ENCODE data around the gene GLMP.

Gene GLMP

GRCh38 chr1:156308078-156308477 lies 12.6 kb upstream of the GLMP start:
- no peak overlapping the region for H3K27ac ChIP-seq (ENCODE audit: low read depth, low read length)
- H3K36me3 ChIP-seq (ENCODE audit: control insufficient read depth, insufficient read depth, low read length) = peaks cover 24% of the 10 kb centered on the region
- no peak overlapping the region for H3K4me3 ChIP-seq (ENCODE audit: low read length)

GRCh38 chr1:156305215-156305614 lies 9.7 kb upstream of the GLMP start:
- Histone ChIP-seq H3K36me3 (ENCODE audit: control insufficient read depth, insufficient read depth, low read length) (peaks cover 9% of the 10 kb centered on the region), H3K9ac (ENCODE audit: low read length) (no peak overlapping the region), H3K4me1 (ENCODE audit: control insufficient read depth, insufficient read depth, low read length) (no peaks in the 10 kb centered on the region), H3K4me3 (ENCODE audit: low read length) (no peak overlapping the region), H3K27me3 (ENCODE audit: control insufficient read depth, insufficient read depth, low read length) (no peaks in the 10 kb centered on the region), H3K27ac (ENCODE audit: low read depth, low read length) (no peak overlapping the region)

More at GRCh38 chr1:156308078-156308477, 12.6 kb upstream of the GLMP start:
- H3K4me1 ChIP-seq (ENCODE audit: control insufficient read depth, insufficient read depth, low read length) = no peaks in the 10 kb centered on the region
- H3K9ac ChIP-seq (ENCODE audit: low read length) = no peak overlapping the region
- no peaks in the 10 kb centered on the region for H3K27me3 ChIP-seq (ENCODE audit: control insufficient read depth, insufficient read depth, low read length)

DNA sequence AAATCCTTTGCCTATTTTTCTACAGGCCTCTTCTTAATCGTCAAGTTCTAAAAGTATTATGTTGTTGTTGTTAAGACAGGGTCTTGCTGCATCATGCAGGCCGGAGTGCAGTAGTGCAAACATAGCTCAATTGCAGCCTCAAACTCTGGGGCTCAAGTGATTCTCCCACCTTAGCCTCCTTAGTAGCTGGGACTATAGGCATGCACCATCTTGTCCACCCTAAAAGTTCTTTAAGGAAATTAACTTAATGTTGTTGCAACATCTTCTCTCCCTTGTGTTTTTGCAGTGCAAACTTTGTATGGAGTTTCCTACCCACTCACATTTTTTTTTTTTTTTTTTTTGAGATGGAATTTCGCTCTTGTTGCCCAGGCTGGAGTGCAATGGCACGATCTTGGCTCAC lies 7.8 kb upstream of the GLMP start:
- Histone ChIP-seq H3K9ac (ENCODE audit: low read length) (no peak overlapping the region), H3K4me1 (ENCODE audit: control insufficient read depth, insufficient read depth, low read length) (no peaks in the 10 kb centered on the region), H3K36me3 (ENCODE audit: control insufficient read depth, insufficient read depth, low read length) (no peaks in the 10 kb centered on the region), H3K4me3 (ENCODE audit: low read length) (no peak overlapping the region), H3K27ac (ENCODE audit: low read depth, low read length) (no peak overlapping the region), H3K27me3 (ENCODE audit: control insufficient read depth, insufficient read depth, low read length) (no peaks in the 10 kb centered on the region)

DNA sequence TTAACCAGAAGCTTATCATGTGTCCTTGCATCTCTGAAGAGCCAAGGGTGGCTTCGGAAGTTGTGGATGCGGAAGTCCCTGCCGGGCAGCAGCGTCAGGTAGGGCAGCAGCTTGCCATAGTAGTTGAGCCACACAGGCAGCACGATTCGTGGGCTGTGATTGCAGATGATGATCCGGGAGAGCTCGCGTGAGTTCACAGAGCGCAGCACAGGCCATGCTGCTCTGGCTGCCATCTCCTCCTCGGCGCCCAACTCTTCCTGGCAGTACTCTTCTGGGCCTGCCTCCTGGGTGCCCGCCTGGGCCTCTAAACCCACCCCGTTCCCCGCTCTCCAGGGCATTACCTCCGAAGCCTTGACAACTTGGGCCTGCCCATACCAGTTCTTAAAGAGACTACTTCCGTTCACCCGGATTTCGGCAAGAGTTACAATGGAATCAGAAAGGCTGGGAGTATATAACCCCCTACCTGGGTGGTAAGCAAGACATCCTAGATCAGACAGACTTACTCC lies 3.4 kb upstream of the GLMP start, which contains the start of gene VHLL:
TSS of gene VHLL (minus strand) at position 456 of the 506 bp plus-strand sequence. CDS start at position 338, 118 bp downstream.
- no peak within 1 kb of the TSS for H3K9ac ChIP-seq (ENCODE audit: low read length)
- H3K27ac ChIP-seq (ENCODE audit: low read depth, low read length) = no peak within 1 kb of the TSS
- H3K27me3 ChIP-seq (ENCODE audit: control insufficient read depth, insufficient read depth, low read length) = no peaks in the 10 kb centered on the region
- H3K36me3 ChIP-seq (ENCODE audit: control insufficient read depth, insufficient read depth, low read length) = no peaks in the 10 kb centered on the region
- H3K4me3 ChIP-seq (ENCODE audit: low read length) = no peak within 1 kb of the TSS
- peaks cover 7% of the 10 kb centered on the region for H3K4me1 ChIP-seq (ENCODE audit: control insufficient read depth, insufficient read depth, low read length)

DNA sequence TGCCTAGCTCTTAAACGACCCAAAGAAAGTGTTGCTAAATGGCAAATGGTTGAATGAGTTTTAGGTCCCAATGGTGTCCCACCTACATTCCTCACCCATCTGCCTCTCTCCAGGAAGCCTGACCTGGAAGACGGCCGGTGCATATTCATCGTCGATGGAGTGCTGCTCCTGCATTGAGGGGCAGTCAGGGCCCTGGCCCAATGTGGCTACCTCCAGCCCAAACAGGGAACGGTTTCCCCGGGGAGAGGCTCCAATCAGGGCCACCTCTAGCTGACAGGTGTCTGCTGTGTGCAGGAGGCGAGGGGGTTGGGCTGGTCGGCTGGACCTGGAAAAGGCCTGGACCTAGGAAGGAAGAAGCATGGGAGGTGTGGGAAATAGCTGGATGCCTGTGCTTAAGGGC lies 1.6 kb downstream of the GLMP start:
- Histone ChIP-seq H3K4me3 (ENCODE audit: low read length) (no peak overlapping the region), H3K36me3 (ENCODE audit: control insufficient read depth, insufficient read depth, low read length) (no peaks in the 10 kb centered on the region), H3K27ac (ENCODE audit: low read depth, low read length) (no peak overlapping the region), H3K27me3 (ENCODE audit: control insufficient read depth, insufficient read depth, low read length) (no peaks in the 10 kb centered on the region), H3K9ac (ENCODE audit: low read length) (no peak overlapping the region), H3K4me1 (ENCODE audit: control insufficient read depth, insufficient read depth, low read length) (peaks cover 11% of the 10 kb centered on the region)

DNA sequence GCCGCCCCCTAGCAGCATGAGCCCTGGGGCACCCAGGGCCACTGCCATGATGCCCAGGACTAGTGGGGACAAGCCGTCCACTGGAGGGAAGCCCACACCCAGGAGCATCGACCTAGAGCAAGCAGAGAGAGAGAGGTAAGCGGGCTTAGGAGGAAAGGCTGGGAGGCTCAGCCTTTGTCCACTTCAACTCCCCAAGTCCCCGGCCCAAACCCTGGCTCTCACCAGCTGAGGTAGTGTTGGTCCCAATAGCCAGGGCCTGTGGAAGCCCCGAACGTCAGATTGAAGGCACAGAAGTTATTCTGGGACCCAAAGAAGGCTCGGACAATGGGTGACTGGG lies 2.4 kb downstream of the GLMP start:
- Histone ChIP-seq H3K4me1 (ENCODE audit: control insufficient read depth, insufficient read depth, low read length) (peaks cover 11% of the 10 kb centered on the region), H3K27me3 (ENCODE audit: control insufficient read depth, insufficient read depth, low read length) (no peaks in the 10 kb centered on the region), H3K36me3 (ENCODE audit: control insufficient read depth, insufficient read depth, low read length) (no peaks in the 10 kb centered on the region), H3K9ac (ENCODE audit: low read length) (no peak overlapping the region), H3K4me3 (ENCODE audit: low read length) (no peak overlapping the region), H3K27ac (ENCODE audit: low read depth, low read length) (no peak overlapping the region)

- peaks cover 11% of the 10 kb centered on the region for H3K4me1 ChIP-seq (ENCODE audit: control insufficient read depth, insufficient read depth, low read length)
- H3K27ac ChIP-seq (ENCODE audit: low read depth, low read length) = peak overlapping the region; percentile 77
- no peaks in the 10 kb centered on the region for H3K27me3 ChIP-seq (ENCODE audit: control insufficient read depth, insufficient read depth, low read length)
- peak overlapping the region; percentile 39 for H3K9ac ChIP-seq (ENCODE audit: low read length)
- no peaks in the 10 kb centered on the region for H3K36me3 ChIP-seq (ENCODE audit: control insufficient read depth, insufficient read depth, low read length)
- peak overlapping the region; percentile 69 for H3K4me3 ChIP-seq (ENCODE audit: low read length)
These were observed 4.0 kb downstream of the GLMP start for GRCh38 chr1:156291226-156292061.

- H3K4me1 ChIP-seq (ENCODE audit: control insufficient read depth, insufficient read depth, low read length) = peaks cover 7% of the 10 kb centered on the region
- H3K27ac ChIP-seq (ENCODE audit: low read depth, low read length) = no peak overlapping the region
- H3K36me3 ChIP-seq (ENCODE audit: control insufficient read depth, insufficient read depth, low read length) = no peaks in the 10 kb centered on the region
- H3K27me3 ChIP-seq (ENCODE audit: control insufficient read depth, insufficient read depth, low read length) = no peaks in the 10 kb centered on the region
- H3K9ac ChIP-seq (ENCODE audit: low read length) = no peak overlapping the region
- no peak overlapping the region for H3K4me3 ChIP-seq (ENCODE audit: low read length)
These were observed 5.6 kb downstream of the GLMP start for GRCh38 chr1:156289857-156290256.

DNA sequence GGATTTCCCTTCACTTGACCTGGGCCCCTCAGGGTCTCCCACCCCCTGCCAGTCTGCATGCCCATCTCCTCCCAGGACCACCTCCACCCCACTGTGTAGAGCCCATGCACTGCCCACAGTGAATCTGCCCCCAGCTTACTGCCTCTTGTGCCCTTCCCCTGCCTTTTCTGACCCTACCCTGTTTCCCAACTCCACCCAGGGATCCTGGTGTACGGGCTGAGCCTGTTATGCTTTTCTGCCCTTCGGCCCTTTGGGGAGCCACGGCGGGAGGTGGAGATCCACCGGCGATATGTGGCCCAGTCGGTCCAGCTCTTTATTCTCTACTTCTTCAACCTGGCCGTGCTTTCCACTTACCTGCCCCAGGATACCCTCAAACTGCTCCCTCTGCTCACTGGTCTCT lies 9.4 kb downstream of the GLMP start:
- Histone ChIP-seq H3K4me3 (ENCODE audit: low read length) (no peak overlapping the region), H3K27me3 (ENCODE audit: control insufficient read depth, insufficient read depth, low read length) (no peaks in the 10 kb centered on the region), H3K36me3 (ENCODE audit: control insufficient read depth, insufficient read depth, low read length) (no peaks in the 10 kb centered on the region), H3K4me1 (ENCODE audit: control insufficient read depth, insufficient read depth, low read length) (peaks cover 15% of the 10 kb centered on the region), H3K9ac (ENCODE audit: low read length) (no peak overlapping the region), H3K27ac (ENCODE audit: low read depth, low read length) (no peak overlapping the region)

GRCh38 chr1:156285437-156285836 lies 10.0 kb downstream of the GLMP start:
- Histone ChIP-seq H3K27ac (ENCODE audit: low read depth, low read length) (no peak overlapping the region), H3K27me3 (ENCODE audit: control insufficient read depth, insufficient read depth, low read length) (no peaks in the 10 kb centered on the region), H3K36me3 (ENCODE audit: control insufficient read depth, insufficient read depth, low read length) (no peaks in the 10 kb centered on the region), H3K4me1 (ENCODE audit: control insufficient read depth, insufficient read depth, low read length) (peaks cover 16% of the 10 kb centered on the region), H3K4me3 (ENCODE audit: low read length) (no peak overlapping the region), H3K9ac (ENCODE audit: low read length) (no peak overlapping the region)

DNA sequence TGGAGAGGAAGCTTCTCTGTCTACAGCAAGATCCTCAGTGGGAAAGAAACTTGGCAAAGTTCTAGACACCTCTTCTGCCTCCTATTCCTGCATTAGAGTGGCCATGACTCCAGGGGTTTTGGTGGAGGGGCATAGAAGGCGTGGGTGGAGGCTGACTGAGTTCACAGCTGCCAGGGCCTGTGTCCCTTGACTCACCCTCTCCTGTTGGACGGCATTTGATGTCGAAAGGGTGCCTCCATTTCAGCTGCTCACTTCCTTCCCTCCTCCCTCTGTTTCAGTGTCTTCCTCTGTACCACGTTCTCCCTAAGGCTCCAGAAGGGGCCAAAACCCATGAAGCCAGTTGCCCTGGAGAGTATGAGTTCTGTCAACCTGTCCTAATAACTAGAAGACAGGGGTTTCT lies 10.7 kb downstream of the GLMP start:
- Histone ChIP-seq H3K36me3 (ENCODE audit: control insufficient read depth, insufficient read depth, low read length) (no peaks in the 10 kb centered on the region), H3K9ac (ENCODE audit: low read length) (no peak overlapping the region), H3K4me3 (ENCODE audit: low read length) (no peak overlapping the region), H3K27me3 (ENCODE audit: control insufficient read depth, insufficient read depth, low read length) (no peaks in the 10 kb centered on the region), H3K27ac (ENCODE audit: low read depth, low read length) (no peak overlapping the region), H3K4me1 (ENCODE audit: control insufficient read depth, insufficient read depth, low read length) (peaks cover 16% of the 10 kb centered on the region)

DNA sequence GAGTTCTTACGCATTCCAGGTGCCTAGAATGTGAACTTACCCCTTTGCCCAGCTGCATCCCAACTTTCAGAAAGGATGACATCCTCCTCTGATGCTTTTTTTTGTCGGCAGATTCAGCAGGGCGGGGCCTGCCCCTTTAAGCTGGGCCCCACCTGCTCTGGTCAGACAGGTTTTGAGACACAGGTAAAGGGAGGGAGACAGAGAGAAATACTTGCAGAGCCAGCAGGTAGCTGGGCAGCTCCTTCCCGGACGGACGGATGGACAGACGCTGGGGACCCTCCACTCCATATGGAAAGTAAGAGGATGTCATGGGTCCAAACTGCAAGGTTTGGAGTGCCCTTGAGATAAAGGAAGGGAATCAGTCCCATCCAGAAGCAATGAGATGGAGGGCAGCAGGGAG lies 11.4 kb downstream of the GLMP start, which contains the start of gene TMEM79:
TSS of gene TMEM79 (plus strand) at position 214 of the 400 bp plus-strand sequence. CDS start 902 bp downstream, outside the sequence.
- peak within 1 kb of the TSS; percentile 97 for H3K4me3 ChIP-seq (ENCODE audit: low read length)
- H3K27me3 ChIP-seq (ENCODE audit: control insufficient read depth, insufficient read depth, low read length) = no peaks in the 10 kb centered on the region
- peaks cover 16% of the 10 kb centered on the region for H3K4me1 ChIP-seq (ENCODE audit: control insufficient read depth, insufficient read depth, low read length)
- H3K36me3 ChIP-seq (ENCODE audit: control insufficient read depth, insufficient read depth, low read length) = no peaks in the 10 kb centered on the region
- peak within 1 kb of the TSS; percentile 61 for H3K9ac ChIP-seq (ENCODE audit: low read length)
- peak within 1 kb of the TSS; percentile 77 for H3K27ac ChIP-seq (ENCODE audit: low read depth, low read length)

GRCh38 chr1:156283521-156283920 lies 12.0 kb downstream of the GLMP start:
- no peaks in the 10 kb centered on the region for H3K27me3 ChIP-seq (ENCODE audit: control insufficient read depth, insufficient read depth, low read length)
- no peak overlapping the region for H3K27ac ChIP-seq (ENCODE audit: low read depth, low read length)
- peaks cover 3% of the 10 kb centered on the region for H3K36me3 ChIP-seq (ENCODE audit: control insufficient read depth, insufficient read depth, low read length)
- H3K4me1 ChIP-seq (ENCODE audit: control insufficient read depth, insufficient read depth, low read length) = peaks cover 16% of the 10 kb centered on the region
- peak overlapping the region; percentile 61 for H3K9ac ChIP-seq (ENCODE audit: low read length)
- peak overlapping the region; percentile 97 for H3K4me3 ChIP-seq (ENCODE audit: low read length)

All from rectal smooth muscle tissue (tissue), 1 donor.